IgD-negative memory B cell (primary cell): Measurements from ENCODE around the gene KRT83. TPM values are rescaled to one million over a fixed set of nuclear protein-coding genes. Genes with fewer than 3 reads are reported as not detected.

Experiments used
- H3K27ac Mint-ChIP-seq, 3 donors: one replicate each; pipeline ENCODE4 v1.8.0; 2020 to 2022; ENCODE audit warnings: mild to moderate bottlenecking in 3 of 3, mixed read lengths in 3 of 3, moderate library complexity in 1 of 3
- H3K27me3 Mint-ChIP-seq: one replicate; pipeline ENCODE4 v1.8.0; 2021; ENCODE audit warnings: mixed read lengths
- H3K36me3 Mint-ChIP-seq: one replicate; pipeline ENCODE4 v1.8.0; 2020; ENCODE audit warnings: mild to moderate bottlenecking, mixed read lengths
- H3K4me1 Mint-ChIP-seq, 3 donors: one replicate each; pipeline ENCODE4 v1.8.0; 2020 to 2022; ENCODE audit warnings: mixed read lengths in 3 of 3, mild to moderate bottlenecking in 1 of 3
- H3K4me3 Mint-ChIP-seq, 4 donors: one replicate each; pipeline ENCODE4 v1.8.0; 2020 to 2022; ENCODE audit warnings: mild to moderate bottlenecking in 4 of 4, mixed read lengths in 4 of 4, moderate library complexity in 3 of 4
- H3K9me3 Mint-ChIP-seq, 3 donors: one replicate each; pipeline ENCODE4 v1.8.0; 2020 to 2021; ENCODE audit warnings: mixed read lengths in 3 of 3, mild to moderate bottlenecking in 1 of 3
- polyA plus RNA-seq: library from polyadenylated mRNA; unstranded; fragments of 300-500 nt; fragmentation: Illumina TruSeq; gene quantifications from one replicate; pipeline ENCODE4 v1.2.3, GENCODE V29; 2021

KRT83 gene
- polyA plus RNA-seq, 1 donor from 2014 or later = not detected

GRCh38 chr12:52358575-52359350 is 37.6 kb upstream of the KRT83 start:
- Mint-ChIP-seq H3K36me3 (no peaks in the 10 kb centered on the region), H3K27me3 (peaks cover 25% of the 10 kb centered on the region), H3K4me3 (peak overlapping the region in 2 of 4 donors; percentile 71 to 87), H3K4me1 (peaks cover 7 to 20% (median 18%) of the 10 kb centered on the region in 3 donors), H3K9me3 (no peaks in the 10 kb centered on the region), H3K27ac (peak overlapping the region in 1 of 3 donors; percentile 23)

DNA sequence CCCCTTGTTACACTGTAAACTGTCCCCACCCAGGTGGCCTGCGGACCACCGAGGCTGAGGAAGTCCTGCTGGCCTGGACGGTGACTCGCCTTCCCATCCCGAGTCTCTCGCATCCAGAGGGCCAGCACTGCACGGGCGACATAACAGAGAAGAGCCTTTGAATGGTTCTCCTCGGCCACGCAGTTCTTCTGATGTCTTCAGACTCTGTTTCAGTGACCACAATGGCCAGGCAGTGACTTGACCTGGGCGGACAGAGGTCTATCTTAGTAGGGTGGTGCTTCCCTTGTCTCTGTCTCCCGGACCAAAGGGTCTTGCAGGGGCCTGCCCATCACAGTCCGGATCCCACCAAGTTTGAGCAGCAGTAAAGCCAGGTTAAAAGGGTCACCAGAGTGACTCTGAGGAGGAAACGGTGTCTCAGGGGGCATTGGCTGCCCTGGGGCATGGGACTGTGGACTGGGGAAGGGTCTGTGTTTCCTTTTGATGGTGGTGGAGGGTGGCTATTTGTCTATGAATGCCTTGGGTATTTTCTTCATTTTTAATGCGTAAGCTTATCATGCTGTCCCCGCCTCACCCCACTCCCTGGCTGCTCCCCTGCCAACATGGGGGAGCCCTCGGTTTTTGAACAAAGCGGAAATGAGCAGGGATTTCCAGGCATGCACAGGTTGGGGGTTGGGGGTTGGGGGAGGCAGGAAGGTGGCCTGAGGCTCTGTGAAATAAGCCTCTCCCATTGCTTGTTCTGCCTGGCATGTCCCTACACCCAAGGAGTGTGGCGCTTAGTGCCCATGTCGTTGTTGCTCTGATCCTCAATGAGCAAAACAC is 35.8 kb upstream of the KRT83 start:
- H3K4me1 Mint-ChIP-seq = peaks cover 7 to 20% (median 18%) of the 10 kb centered on the region in 3 donors
- H3K36me3 Mint-ChIP-seq = no peaks in the 10 kb centered on the region
- no peaks in the 10 kb centered on the region for H3K9me3 Mint-ChIP-seq
- peaks cover 19% of the 10 kb centered on the region for H3K27me3 Mint-ChIP-seq
- no peak overlapping the region for H3K4me3 Mint-ChIP-seq
- no peak overlapping the region for H3K27ac Mint-ChIP-seq

DNA sequence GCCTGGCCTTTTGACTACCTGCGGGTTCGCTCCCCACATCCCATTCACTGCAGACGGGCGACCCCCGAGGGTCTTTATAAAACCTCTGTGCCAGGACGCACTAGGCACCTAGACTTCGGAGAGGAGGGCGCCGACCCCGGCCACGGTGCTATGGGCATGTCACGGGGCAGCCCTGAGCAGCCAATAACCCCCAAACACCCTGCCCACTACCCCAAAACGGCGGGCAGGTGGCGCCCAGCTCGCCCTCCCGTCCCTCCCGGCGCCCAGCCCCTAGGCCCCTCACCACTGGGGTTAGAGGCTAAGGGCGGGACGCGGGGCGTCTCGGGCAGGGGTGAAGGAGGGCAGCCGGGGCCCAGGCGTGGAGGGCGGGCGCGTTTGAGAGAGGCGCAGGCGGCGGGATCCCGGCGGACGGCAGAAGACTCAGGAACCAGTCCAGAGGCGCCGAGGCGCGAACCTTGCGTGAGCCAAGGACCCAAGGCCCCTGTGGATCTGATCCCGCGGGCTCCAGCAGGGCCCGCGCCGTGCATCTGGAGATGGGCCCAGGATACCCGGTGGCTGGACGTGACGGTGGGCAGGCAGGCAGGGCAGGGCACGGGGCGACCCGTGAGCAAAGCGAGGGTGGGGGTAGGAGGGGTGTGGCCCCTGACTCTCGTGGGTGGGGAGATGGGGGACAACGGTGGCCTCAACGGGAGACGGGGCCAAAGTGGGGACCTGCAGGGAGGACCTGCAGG is 35.0 kb upstream of the KRT83 start:
- H3K36me3 Mint-ChIP-seq = no peaks in the 10 kb centered on the region
- H3K4me3 Mint-ChIP-seq = no peak overlapping the region
- H3K27ac Mint-ChIP-seq = no peak overlapping the region
- H3K4me1 Mint-ChIP-seq = peaks cover 7 to 23% (median 21%) of the 10 kb centered on the region in 3 donors
- H3K27me3 Mint-ChIP-seq = peaks cover 16% of the 10 kb centered on the region
- H3K9me3 Mint-ChIP-seq = no peaks in the 10 kb centered on the region

GRCh38 chr12:52355176-52355575 is 34.0 kb upstream of the KRT83 start:
- no peak overlapping the region for H3K4me3 Mint-ChIP-seq
- H3K4me1 Mint-ChIP-seq = peaks cover 7 to 21% (median 21%) of the 10 kb centered on the region in 3 donors
- no peaks in the 10 kb centered on the region for H3K36me3 Mint-ChIP-seq
- H3K27ac Mint-ChIP-seq = no peak overlapping the region
- H3K9me3 Mint-ChIP-seq = no peaks in the 10 kb centered on the region
- peaks cover 21% of the 10 kb centered on the region for H3K27me3 Mint-ChIP-seq

- H3K27me3 Mint-ChIP-seq = peaks cover 17% of the 10 kb centered on the region
- no peak overlapping the region for H3K27ac Mint-ChIP-seq
- H3K9me3 Mint-ChIP-seq = no peaks in the 10 kb centered on the region
- no peaks in the 10 kb centered on the region for H3K36me3 Mint-ChIP-seq
- H3K4me1 Mint-ChIP-seq = peaks cover 7 to 20% (median 14%) of the 10 kb centered on the region in 3 donors
- H3K4me3 Mint-ChIP-seq = no peak overlapping the region
These were observed 33.0 kb upstream of the KRT83 start for GRCh38 chr12:52354200-52354599.

GRCh38 chr12:52353766-52354165 is 32.6 kb upstream of the KRT83 start:
- peaks cover 17% of the 10 kb centered on the region for H3K27me3 Mint-ChIP-seq
- H3K9me3 Mint-ChIP-seq = no peaks in the 10 kb centered on the region
- H3K36me3 Mint-ChIP-seq = no peaks in the 10 kb centered on the region
- H3K4me1 Mint-ChIP-seq = peaks cover 6 to 16% (median 10%) of the 10 kb centered on the region in 3 donors
- no peak overlapping the region for H3K27ac Mint-ChIP-seq
- no peak overlapping the region for H3K4me3 Mint-ChIP-seq

DNA sequence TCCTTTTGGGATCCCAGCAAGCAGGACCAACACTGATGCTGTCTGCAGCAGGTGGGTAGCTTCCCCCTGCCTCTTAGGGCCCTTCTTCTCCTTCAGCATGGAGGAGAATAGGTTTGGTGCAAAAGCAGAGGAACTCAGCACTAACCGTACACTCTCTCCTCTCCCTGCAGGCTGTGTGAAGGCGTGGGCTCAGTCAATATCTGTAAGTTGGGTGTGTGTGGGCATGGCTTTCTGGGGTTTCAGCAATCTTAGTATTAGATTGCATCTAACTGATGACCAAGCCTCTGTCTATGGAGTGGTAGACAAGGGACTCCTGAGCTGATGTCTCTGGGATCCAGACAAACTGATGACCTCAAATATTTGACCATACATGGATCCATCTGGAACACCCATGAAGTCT is 31.8 kb upstream of the KRT83 start:
- Mint-ChIP-seq H3K4me1 (peaks cover 0 to 10% (median 4%) of the 10 kb centered on the region in 3 donors), H3K36me3 (no peaks in the 10 kb centered on the region), H3K9me3 (no peaks in the 10 kb centered on the region), H3K27ac (no peak overlapping the region), H3K27me3 (peaks cover 19% of the 10 kb centered on the region), H3K4me3 (no peak overlapping the region)

DNA sequence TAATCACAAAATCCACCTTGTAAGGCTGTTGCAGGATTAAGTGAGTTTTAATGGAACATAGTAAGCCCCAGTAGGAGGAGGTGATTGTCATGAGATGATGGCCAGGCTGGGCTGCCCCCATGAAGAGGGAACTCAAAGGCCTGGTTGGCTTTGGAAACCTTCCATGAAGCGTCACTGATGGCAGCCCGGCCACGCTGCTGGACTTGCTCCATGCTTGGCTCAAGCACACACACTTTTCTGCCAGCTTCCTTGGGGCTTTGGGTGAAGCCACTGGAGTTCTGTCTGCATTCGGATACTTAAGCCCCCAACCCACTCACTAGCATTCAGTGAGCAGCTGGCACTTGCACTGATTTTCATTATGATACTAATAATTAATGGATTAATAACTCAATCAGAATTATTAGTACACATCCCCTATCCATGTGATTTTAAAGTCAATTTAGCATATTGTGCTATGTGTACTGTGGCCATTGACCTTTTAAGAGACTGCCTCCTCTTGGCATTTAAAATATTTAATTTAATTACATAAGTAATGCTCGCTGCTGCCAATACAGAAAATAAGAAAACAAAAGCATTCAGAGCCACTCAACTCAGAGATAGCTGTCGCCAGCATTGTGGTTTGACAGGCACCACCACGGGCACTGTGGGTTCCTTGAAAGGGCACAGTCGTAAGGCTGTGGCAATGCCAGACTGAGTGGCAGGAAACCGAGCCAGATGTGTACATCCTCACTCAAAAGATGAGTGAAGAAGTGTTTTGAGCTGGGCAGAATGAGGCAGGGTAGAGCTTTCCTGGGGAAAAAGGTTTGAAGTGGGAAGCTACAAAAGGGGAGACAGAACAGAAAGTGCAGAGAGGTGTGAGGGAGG is 30.2 kb upstream of the KRT83 start:
- H3K4me3 Mint-ChIP-seq = peak overlapping the region in 2 of 4 donors; percentile 13 to 78
- no peak overlapping the region for H3K27ac Mint-ChIP-seq

DNA sequence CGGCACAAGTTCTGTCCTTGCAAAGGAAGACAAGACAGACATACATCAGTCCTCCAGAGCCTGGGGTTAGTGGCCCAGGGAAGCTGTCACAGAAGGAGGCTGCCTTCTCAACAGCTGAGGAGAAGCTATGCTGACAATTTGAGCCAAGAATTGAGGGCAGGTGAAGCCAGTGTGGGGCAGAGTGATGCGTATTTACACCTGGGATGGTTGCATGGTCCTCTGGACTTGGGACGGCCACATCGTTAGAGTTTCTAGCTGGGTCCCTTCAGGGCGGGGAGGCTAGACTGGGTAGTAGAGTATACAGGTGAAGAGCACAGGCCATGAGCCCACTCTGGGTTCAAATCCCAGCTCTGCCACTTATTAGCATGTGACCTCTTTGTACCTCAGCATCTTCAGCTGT is 29.6 kb upstream of the KRT83 start:
- peak overlapping the region in 1 of 4 donors; percentile 17 for H3K4me3 Mint-ChIP-seq
- peaks cover 16% of the 10 kb centered on the region for H3K27me3 Mint-ChIP-seq
- no peaks in the 10 kb centered on the region for H3K9me3 Mint-ChIP-seq
- H3K27ac Mint-ChIP-seq = no peak overlapping the region
- peaks cover 0 to 5% (median 4%) of the 10 kb centered on the region in 3 donors for H3K4me1 Mint-ChIP-seq
- no peaks in the 10 kb centered on the region for H3K36me3 Mint-ChIP-seq

More for the DNA sequence above, 30.2 kb upstream of the KRT83 start:
- peaks cover 16% of the 10 kb centered on the region for H3K27me3 Mint-ChIP-seq
- no peaks in the 10 kb centered on the region for H3K36me3 Mint-ChIP-seq
- H3K9me3 Mint-ChIP-seq = no peaks in the 10 kb centered on the region
- peaks cover 0 to 5% (median 4%) of the 10 kb centered on the region in 3 donors for H3K4me1 Mint-ChIP-seq

GRCh38 chr12:52350021-52350620 is 28.9 kb upstream of the KRT83 start:
- Mint-ChIP-seq H3K36me3 (no peaks in the 10 kb centered on the region), H3K4me3 (no peak overlapping the region), H3K4me1 (peaks cover 0 to 5% (median 4%) of the 10 kb centered on the region in 3 donors), H3K27me3 (peaks cover 16% of the 10 kb centered on the region), H3K9me3 (no peaks in the 10 kb centered on the region), H3K27ac (no peak overlapping the region)

GRCh38 chr12:52349196-52349595 is 28.0 kb upstream of the KRT83 start:
- peaks cover 15% of the 10 kb centered on the region for H3K27me3 Mint-ChIP-seq
- H3K27ac Mint-ChIP-seq = no peak overlapping the region
- H3K9me3 Mint-ChIP-seq = no peaks in the 10 kb centered on the region
- peaks cover 0 to 5% (median 4%) of the 10 kb centered on the region in 3 donors for H3K4me1 Mint-ChIP-seq
- no peak overlapping the region for H3K4me3 Mint-ChIP-seq
- no peaks in the 10 kb centered on the region for H3K36me3 Mint-ChIP-seq

DNA sequence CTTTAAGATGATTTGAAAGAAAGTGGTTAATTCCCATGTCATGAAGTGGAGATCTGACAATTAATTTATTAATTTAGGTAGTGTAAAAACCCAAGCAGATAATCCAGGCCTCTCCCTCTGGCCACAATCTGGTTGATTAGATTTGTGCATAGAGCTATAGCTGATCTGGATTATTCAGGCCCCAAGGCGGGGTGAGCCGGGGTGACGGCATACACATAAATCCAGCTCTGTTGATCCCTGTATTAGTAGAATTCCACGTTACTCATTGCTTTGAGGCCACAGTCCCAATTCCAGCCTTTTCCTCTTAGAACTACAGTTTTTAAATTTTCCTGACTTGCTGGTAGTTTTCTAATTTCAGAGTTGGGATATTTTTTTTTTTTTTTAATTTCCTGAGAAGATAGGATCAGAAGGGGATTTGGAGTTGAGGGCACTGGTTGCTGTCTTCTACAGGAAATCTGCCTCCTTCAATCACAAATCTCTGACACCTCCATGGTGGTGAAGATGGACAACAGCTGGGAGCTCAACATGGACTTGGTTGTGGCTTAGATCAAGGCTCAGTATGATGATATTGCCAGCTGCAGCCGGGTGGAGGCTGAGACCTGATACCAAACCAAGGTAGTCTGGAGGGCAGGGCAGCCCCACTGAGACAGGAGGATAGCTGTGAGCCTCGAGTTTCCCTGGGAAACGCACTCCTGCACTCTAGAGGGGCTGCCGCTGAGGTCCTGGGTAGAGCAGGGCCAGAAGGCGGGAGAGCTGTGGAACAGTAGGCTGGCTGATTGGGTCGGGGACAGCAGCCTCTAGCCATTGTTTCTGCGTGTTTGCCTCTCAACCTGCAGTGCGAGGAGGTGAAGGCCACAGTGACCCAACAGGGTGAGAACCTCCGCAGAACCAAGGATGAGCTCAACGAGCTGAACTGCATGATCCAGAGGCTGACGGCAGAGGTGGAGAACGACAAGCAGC is 26.6 kb upstream of the KRT83 start:
- H3K4me1 Mint-ChIP-seq = peaks cover 0 to 5% (median 4%) of the 10 kb centered on the region in 3 donors
- peaks cover 0 to 5% (median 0%) of the 10 kb centered on the region in 3 donors for H3K9me3 Mint-ChIP-seq
- no peak overlapping the region for H3K27ac Mint-ChIP-seq
- H3K4me3 Mint-ChIP-seq = no peak overlapping the region
- H3K27me3 Mint-ChIP-seq = peaks cover 11% of the 10 kb centered on the region
- H3K36me3 Mint-ChIP-seq = no peaks in the 10 kb centered on the region

DNA sequence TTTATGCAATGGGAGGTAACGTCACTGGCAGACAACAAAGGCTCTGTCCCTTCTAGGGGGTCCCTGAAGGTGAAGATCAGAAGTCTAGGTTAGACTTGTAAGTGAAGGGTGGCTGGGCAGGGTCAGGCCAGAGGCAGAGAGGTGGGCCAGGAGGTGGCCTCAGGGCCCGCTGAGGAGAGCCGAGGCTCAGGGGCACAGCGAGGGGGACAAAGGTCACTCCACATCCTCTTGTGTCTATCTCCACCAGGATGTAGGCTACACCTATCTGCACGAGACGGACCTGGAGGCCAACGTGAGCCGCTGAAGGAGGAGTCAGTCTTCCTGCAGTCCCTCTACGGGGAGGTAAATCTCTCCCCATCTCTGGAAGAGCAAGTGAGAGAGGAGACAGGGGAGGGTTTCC is 25.8 kb upstream of the KRT83 start:
- Mint-ChIP-seq H3K4me3 (no peak overlapping the region), H3K9me3 (peaks cover 0 to 5% (median 0%) of the 10 kb centered on the region in 3 donors), H3K27ac (no peak overlapping the region), H3K4me1 (peaks cover 0 to 5% (median 4%) of the 10 kb centered on the region in 3 donors), H3K27me3 (peaks cover 10% of the 10 kb centered on the region), H3K36me3 (no peaks in the 10 kb centered on the region)
